ENCODE results near the gene BRPF3. TPM values are rescaled to one million over a fixed set of nuclear protein-coding genes. Genes with fewer than 3 reads are reported as not detected.
"Not testable (repeated sequence)": the region's sequence is repeated elsewhere in the genome, so short reads cannot be mapped to it uniquely, and the experiment has no call there.

BRPF3 gene
- total RNA-seq, 2 experiments from 2014 or later = 18.0 to 26.0 TPM

- H3K4me3 Mint-ChIP-seq; DNase-seq; H3K27ac Mint-ChIP-seq; POLR2A ChIA-PET; H3K4me1 Mint-ChIP-seq; H3K9me3 Mint-ChIP-seq (ENCODE audit: low read depth); intact Hi-C loops (cut with DNase I, micrococcal nuclease); ATAC-seq; H3K27me3 Mint-ChIP-seq: not testable (repeated sequence)
- CTCF ChIA-PET = interaction anchor here (1.4 kb wide), 2 partner anchors 18 to 84 kb away, joined by 3 to 5 read pairs; no protein-coding TSS in a partner anchor
- peaks cover 38% of the 10 kb centered on the region for H3K36me3 Mint-ChIP-seq (ENCODE audit: low read depth)
These were observed 22.0 kb downstream of the BRPF3 start for GRCh38 chr6:36218516-36218915.

GRCh38 chr6:36219081-36219480 lies 22.5 kb downstream of the BRPF3 start:
- no peak overlapping the region for H3K4me3 Mint-ChIP-seq
- no peaks in the 10 kb centered on the region for H3K27me3 Mint-ChIP-seq
- peaks cover 33% of the 10 kb centered on the region for H3K36me3 Mint-ChIP-seq (ENCODE audit: low read depth)
- ChIA-PET CTCF (interaction anchor here (1.4 kb wide), 2 partner anchors 19 to 83 kb away, joined by 3 to 5 read pairs; no protein-coding TSS in a partner anchor), POLR2A (no interaction called here)
- H3K9me3 Mint-ChIP-seq (ENCODE audit: low read depth) = no peaks in the 10 kb centered on the region
- H3K4me1 Mint-ChIP-seq = no peaks in the 10 kb centered on the region
- intact Hi-C loops (cut with DNase I, micrococcal nuclease) = no loop called here
- DNase-seq (no peak), ATAC-seq (no peak)
- H3K27ac Mint-ChIP-seq = no peak overlapping the region

- ATAC-seq (no peak), DNase-seq (no peak)
- H3K9me3 Mint-ChIP-seq (ENCODE audit: low read depth) = no peaks in the 10 kb centered on the region
- H3K27me3 Mint-ChIP-seq = no peaks in the 10 kb centered on the region
- ChIA-PET POLR2A (no interaction called here), CTCF (no interaction called here)
- peaks cover 31% of the 10 kb centered on the region for H3K36me3 Mint-ChIP-seq (ENCODE audit: low read depth)
- H3K27ac Mint-ChIP-seq = no peak overlapping the region
- no peaks in the 10 kb centered on the region for H3K4me1 Mint-ChIP-seq
- intact Hi-C loops (cut with DNase I, micrococcal nuclease) = no loop called here
- no peak overlapping the region for H3K4me3 Mint-ChIP-seq
These were observed 23.7 kb downstream of the BRPF3 start for GRCh38 chr6:36220226-36220625.

GRCh38 chr6:36221674-36222073 lies 25.1 kb downstream of the BRPF3 start:
- CTCF ChIA-PET = no interaction called here

GRCh38 chr6:36222924-36223323 lies 26.4 kb downstream of the BRPF3 start:
- H3K27ac Mint-ChIP-seq = no peak overlapping the region
- H3K27me3 Mint-ChIP-seq = no peaks in the 10 kb centered on the region
- no peaks in the 10 kb centered on the region for H3K9me3 Mint-ChIP-seq (ENCODE audit: low read depth)
- no peak for DNase-seq
- POLR2A ChIA-PET = no interaction called here
- intact Hi-C loops (cut with DNase I, micrococcal nuclease) = no loop called here
- no peak overlapping the region for H3K4me3 Mint-ChIP-seq
- CTCF ChIA-PET = no interaction called here
- peaks cover 22% of the 10 kb centered on the region for H3K36me3 Mint-ChIP-seq (ENCODE audit: low read depth)
- no peaks in the 10 kb centered on the region for H3K4me1 Mint-ChIP-seq
- ATAC-seq = no peak

More at GRCh38 chr6:36221674-36222073, 25.1 kb downstream of the BRPF3 start:
- no peaks in the 10 kb centered on the region for H3K4me1 Mint-ChIP-seq
- H3K36me3 Mint-ChIP-seq (ENCODE audit: low read depth) = peaks cover 28% of the 10 kb centered on the region
- DNase-seq (no peak), ATAC-seq (no peak)
- no peaks in the 10 kb centered on the region for H3K27me3 Mint-ChIP-seq
- H3K27ac Mint-ChIP-seq = no peak overlapping the region
- no peak overlapping the region for H3K4me3 Mint-ChIP-seq
- H3K9me3 Mint-ChIP-seq (ENCODE audit: low read depth) = no peaks in the 10 kb centered on the region
- intact Hi-C loops (cut with DNase I, micrococcal nuclease) = no loop called here
- POLR2A ChIA-PET = interaction anchor here (0.6 kb wide), 1 partner anchor 751 kb away, joined by 8 read pairs; no protein-coding TSS in a partner anchor

- Mint-ChIP-seq H3K4me3 (no peak overlapping the region), H3K4me1 (no peaks in the 10 kb centered on the region), H3K9me3 (ENCODE audit: low read depth) (no peaks in the 10 kb centered on the region), H3K36me3 (ENCODE audit: low read depth) (peaks cover 21% of the 10 kb centered on the region), H3K27ac (no peak overlapping the region), H3K27me3 (no peaks in the 10 kb centered on the region)
- ChIA-PET POLR2A (no interaction called here), CTCF (no interaction called here)
- intact Hi-C loops (cut with DNase I, micrococcal nuclease) = no loop called here
- ATAC-seq = no peak
- DNase-seq = no peak
These were observed 27.2 kb downstream of the BRPF3 start for GRCh38 chr6:36223706-36224105.

- Mint-ChIP-seq H3K27ac (no peak overlapping the region), H3K4me3 (no peak overlapping the region), H3K27me3 (no peaks in the 10 kb centered on the region), H3K9me3 (ENCODE audit: low read depth) (no peaks in the 10 kb centered on the region), H3K36me3 (ENCODE audit: low read depth) (peaks cover 17% of the 10 kb centered on the region), H3K4me1 (no peaks in the 10 kb centered on the region)
- intact Hi-C loops (cut with DNase I, micrococcal nuclease) = no loop called here
- ATAC-seq (no peak), DNase-seq (no peak)
- CTCF ChIA-PET = interaction anchor here (0.9 kb wide), 1 partner anchor 101 kb away, joined by 3 read pairs; no protein-coding TSS in a partner anchor
- POLR2A ChIA-PET = interaction anchor here (0.7 kb wide), 1 partner anchor 44 kb away, joined by 3 read pairs; no protein-coding TSS in a partner anchor
These were observed 28.4 kb downstream of the BRPF3 start for GRCh38 chr6:36224918-36225461.

GRCh38 chr6:36226438-36227047 lies 30.0 kb downstream of the BRPF3 start:
- CTCF ChIA-PET = interaction anchor here (0.6 to 1.0 kb wide), 2 partner anchors 10 to 513 kb away, joined by 3 read pairs; no protein-coding TSS in a partner anchor
- Mint-ChIP-seq H3K36me3 (ENCODE audit: low read depth) (peaks cover 21% of the 10 kb centered on the region), H3K27ac (no peak overlapping the region), H3K4me1 (no peaks in the 10 kb centered on the region), H3K4me3 (no peak overlapping the region), H3K27me3 (no peaks in the 10 kb centered on the region), H3K9me3 (ENCODE audit: low read depth) (no peaks in the 10 kb centered on the region)
- ATAC-seq = no peak
- POLR2A ChIA-PET = no interaction called here
- intact Hi-C loops (cut with DNase I, micrococcal nuclease) = no loop called here
- DNase-seq = no peak

GRCh38 chr6:36227379-36228228 lies 31.1 kb downstream of the BRPF3 start:
- POLR2A ChIA-PET = no interaction called here
- no peak overlapping the region for H3K27ac Mint-ChIP-seq
- H3K27me3 Mint-ChIP-seq = no peaks in the 10 kb centered on the region
- intact Hi-C loops (cut with DNase I, micrococcal nuclease) = no loop called here
- no peaks in the 10 kb centered on the region for H3K4me1 Mint-ChIP-seq
- H3K36me3 Mint-ChIP-seq (ENCODE audit: low read depth) = peaks cover 25% of the 10 kb centered on the region
- ATAC-seq (no peak), DNase-seq (no peak)
- CTCF ChIA-PET = interaction anchor here (1.0 kb wide), 1 partner anchor 12 kb away, joined by 3 read pairs; no protein-coding TSS in a partner anchor
- no peaks in the 10 kb centered on the region for H3K9me3 Mint-ChIP-seq (ENCODE audit: low read depth)
- H3K4me3 Mint-ChIP-seq = no peak overlapping the region

- DNase-seq (no peak), ATAC-seq (no peak)
- H3K27ac Mint-ChIP-seq = no peak overlapping the region
- peaks cover 18% of the 10 kb centered on the region for H3K36me3 Mint-ChIP-seq (ENCODE audit: low read depth)
- ChIA-PET POLR2A (no interaction called here), CTCF (no interaction called here)
- H3K9me3 Mint-ChIP-seq (ENCODE audit: low read depth) = no peaks in the 10 kb centered on the region
- H3K4me3 Mint-ChIP-seq = no peak overlapping the region
- intact Hi-C loops (cut with DNase I, micrococcal nuclease) = no loop called here
- H3K27me3 Mint-ChIP-seq = no peaks in the 10 kb centered on the region
- no peaks in the 10 kb centered on the region for H3K4me1 Mint-ChIP-seq
These were observed 32.7 kb downstream of the BRPF3 start for GRCh38 chr6:36229223-36229622.

- H3K4me3 Mint-ChIP-seq = no peak overlapping the region
- no peaks in the 10 kb centered on the region for H3K27me3 Mint-ChIP-seq
- intact Hi-C loops (cut with DNase I, micrococcal nuclease) = no loop called here
- no peaks in the 10 kb centered on the region for H3K9me3 Mint-ChIP-seq (ENCODE audit: low read depth)
- POLR2A ChIA-PET = no interaction called here
- peaks cover 12% of the 10 kb centered on the region for H3K36me3 Mint-ChIP-seq (ENCODE audit: low read depth)
- ATAC-seq (no peak), DNase-seq (no peak)
- no peaks in the 10 kb centered on the region for H3K4me1 Mint-ChIP-seq
- CTCF ChIA-PET = interaction anchor here (1.7 kb wide), 1 partner anchor 14 kb away, joined by 5 read pairs; no protein-coding TSS in a partner anchor
- H3K27ac Mint-ChIP-seq = no peak overlapping the region
These were observed 33.8 kb downstream of the BRPF3 start for GRCh38 chr6:36230371-36230770.

Measured in activated CD4-positive, alpha-beta T cell treated with anti-CD3 and anti-CD28 coated beads for 36 hours (primary cell).